HG03025 (cell line): ENCODE measurements around the gene ASIC4.

ENCODE experiments used
- ATAC-seq: cut with Tn5 transposase; IDR thresholded peaks from one replicate; pipeline ENCODE4 v1.9.1; 2021; ENCODE audit warnings: mild to moderate bottlenecking, moderate library complexity; ENCODE audit not compliant: unreplicated experiment, low FRiP score

ASIC4 gene

DNA sequence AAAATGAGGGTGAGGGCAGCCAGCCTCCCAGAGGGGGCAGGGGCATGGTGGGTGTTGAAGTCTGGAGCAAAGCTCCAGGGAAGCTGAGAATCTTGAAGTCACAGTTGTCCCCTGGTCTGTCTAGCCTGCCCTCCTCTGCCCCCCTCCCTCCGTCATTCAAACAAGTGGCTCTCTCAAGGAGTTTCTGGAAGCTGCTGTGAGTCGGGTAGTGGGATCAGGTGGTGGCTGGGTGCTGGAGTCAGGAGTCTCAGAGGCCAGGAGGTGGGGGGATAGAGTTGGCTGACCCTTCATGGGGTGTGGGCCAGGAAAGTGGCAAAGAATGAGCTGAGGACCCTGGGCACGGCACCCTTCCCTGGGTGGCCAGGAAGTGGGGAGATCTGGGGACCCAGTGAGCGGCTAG is 495 bp upstream of the ASIC4 start:
- ATAC-seq = no peak

- no peak for ATAC-seq
These were observed 554 bp downstream of the ASIC4 start for GRCh38 chr2:219514836-219515235.

GRCh38 chr2:219515874-219516629 is 1.8 kb downstream of the ASIC4 start:
- ATAC-seq = no peak

GRCh38 chr2:219516888-219517287 is 2.6 kb downstream of the ASIC4 start:
- no peak for ATAC-seq

DNA sequence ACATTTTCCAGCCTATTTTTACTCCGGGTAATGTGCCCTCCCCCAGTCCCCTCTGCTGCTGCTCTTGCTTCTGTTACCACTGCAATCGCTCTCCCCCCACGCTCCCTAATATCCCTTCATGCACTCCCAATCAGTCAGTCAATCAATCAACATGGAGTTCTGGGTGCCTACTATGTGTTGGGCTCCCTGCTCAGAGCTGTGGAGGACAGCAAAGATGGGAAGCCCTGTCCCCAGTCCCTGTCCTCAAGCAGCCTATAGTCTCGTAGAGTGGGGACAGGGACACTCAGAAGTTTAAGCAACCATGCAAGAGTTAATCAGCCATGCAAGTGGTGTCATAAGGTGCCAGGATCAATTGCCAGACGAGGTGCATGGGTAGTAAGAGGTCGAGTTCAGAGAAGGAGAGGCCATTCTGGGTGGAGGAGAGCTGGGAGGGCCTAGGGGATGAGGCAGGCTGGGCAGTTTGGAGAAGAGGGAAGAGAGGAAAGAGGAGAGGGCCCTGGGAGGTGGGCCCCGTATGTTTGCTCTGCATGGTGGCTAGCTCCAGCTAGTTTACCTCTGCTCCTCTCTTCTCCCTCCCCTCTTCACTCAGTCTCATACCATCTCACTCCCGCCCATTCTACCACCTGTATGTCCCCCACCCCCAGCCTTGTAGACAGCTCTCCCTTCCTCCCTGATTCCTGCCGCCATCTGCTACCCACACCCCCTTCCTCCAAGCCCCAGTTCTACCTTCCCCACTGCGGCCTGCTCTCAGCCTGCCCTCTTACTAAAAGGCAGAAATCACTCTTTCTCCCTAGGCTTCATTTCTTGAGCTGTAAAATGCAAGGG is 3.9 kb downstream of the ASIC4 start:
- ATAC-seq = no peak

- ATAC-seq = no peak
These were observed 5.2 kb downstream of the ASIC4 start for GRCh38 chr2:219519526-219519916.

DNA sequence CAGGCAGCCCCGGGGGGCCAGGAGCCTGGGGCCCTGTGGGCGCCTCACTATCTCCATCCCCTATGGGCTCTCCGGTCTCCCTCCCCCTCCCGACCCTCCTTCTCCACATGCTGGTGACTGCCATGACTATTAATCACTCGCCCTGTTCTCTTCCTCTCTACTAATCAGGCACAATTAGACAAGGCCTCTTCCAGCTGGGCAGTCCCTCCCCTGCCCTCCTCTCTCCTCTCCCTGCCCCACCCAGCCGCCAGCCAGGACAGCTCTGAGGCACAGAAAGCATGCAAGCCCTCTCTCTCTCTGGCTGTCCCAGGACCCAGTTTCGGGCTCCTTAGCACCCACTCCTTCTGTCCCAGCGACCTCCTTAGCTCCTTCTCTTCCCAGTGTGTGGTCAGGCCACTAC is 5.8 kb downstream of the ASIC4 start:
- no peak for ATAC-seq

DNA sequence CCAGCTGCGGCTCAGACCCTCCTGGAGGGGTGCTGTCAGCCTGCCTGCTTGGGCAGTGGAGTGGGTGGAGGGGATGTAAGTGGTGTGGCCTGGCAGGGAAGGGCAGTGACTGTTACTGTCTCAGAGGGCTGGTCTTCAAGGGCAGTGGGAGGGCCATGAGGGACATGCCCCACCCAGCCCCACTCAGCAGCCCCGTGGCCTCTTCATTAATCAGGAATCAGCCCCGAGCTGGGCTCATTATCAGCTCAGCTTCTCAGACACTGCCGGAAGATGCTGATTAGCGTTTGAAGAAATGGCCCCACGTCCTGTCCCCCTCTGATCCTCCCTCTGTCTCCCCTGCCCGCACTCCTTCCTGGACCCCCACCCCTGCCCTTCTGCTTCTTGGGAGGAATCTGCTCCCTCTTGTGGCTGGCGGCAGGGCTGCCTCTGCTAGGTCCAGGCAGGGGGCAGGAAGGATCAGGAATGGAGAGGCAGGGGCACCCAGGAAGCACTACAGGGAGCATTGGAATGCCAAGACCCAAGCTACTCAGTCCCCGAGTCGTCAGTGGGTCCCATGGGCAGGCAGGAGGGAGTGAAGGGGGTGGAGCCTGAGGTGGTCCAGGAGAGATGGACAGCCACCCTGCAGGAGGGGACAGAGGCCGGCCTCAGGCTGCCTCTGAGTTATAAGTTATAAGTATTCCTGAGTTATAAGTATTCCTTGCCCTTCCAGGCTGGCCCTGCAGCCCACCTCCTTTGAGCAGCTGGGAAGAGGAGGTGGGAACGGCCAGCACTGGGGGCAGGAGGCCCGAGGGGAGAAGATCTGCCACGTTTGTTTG is 7.0 kb downstream of the ASIC4 start:
- ATAC-seq = no peak

DNA sequence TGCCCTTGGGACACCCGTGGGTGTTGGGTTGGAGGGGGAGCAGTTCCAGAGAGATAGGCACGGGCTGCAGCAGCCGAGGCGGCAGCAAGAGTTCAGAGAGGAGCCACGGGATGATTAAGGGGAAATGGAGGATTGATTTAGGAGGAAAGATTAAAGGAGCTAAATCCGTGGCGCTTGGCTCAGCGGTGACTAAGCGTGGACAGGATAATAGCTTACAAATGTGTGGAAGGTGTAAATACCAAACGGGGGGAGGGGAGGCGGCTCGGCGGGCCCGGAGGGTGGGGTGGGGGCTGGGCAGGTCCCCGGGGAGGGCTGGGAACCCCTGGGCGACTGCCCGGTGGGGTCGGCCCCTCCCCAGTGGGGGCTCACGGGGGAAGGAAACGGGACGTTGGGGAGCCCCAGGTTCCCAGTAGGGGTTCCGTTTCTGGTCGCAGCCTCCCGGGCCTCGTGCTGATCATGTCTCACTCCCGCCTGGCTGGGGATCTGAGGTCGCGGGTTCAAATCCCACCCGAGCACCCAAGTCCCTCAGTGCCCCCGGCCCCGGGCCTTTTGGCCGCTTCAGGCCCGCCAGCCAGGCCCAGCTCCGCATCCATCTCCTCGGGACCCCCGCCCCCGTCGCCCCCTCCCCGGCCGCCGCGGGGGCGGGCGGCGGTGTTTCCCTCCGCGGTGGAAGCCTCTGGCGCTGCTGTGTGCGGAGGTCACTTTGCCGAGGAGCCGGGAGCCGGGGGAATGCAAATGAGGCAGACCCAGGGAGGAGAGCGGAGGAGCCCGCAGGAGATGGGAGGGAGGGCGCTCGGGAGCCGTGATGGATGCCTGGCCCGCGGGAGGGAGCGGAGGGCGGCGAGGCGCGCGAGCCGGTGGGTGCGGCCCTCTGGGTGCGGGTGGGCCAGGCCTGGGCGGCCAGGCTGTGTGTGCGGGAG is 8.1 kb downstream of the ASIC4 start:
- no peak for ATAC-seq

- no peak for ATAC-seq
These were observed 8.9 kb downstream of the ASIC4 start for GRCh38 chr2:219523031-219523671.

- no peak for ATAC-seq
These were observed 10.5 kb downstream of the ASIC4 start for GRCh38 chr2:219524817-219525216.

GRCh38 chr2:219525533-219526232 is 11.4 kb downstream of the ASIC4 start:
- ATAC-seq = no peak

DNA sequence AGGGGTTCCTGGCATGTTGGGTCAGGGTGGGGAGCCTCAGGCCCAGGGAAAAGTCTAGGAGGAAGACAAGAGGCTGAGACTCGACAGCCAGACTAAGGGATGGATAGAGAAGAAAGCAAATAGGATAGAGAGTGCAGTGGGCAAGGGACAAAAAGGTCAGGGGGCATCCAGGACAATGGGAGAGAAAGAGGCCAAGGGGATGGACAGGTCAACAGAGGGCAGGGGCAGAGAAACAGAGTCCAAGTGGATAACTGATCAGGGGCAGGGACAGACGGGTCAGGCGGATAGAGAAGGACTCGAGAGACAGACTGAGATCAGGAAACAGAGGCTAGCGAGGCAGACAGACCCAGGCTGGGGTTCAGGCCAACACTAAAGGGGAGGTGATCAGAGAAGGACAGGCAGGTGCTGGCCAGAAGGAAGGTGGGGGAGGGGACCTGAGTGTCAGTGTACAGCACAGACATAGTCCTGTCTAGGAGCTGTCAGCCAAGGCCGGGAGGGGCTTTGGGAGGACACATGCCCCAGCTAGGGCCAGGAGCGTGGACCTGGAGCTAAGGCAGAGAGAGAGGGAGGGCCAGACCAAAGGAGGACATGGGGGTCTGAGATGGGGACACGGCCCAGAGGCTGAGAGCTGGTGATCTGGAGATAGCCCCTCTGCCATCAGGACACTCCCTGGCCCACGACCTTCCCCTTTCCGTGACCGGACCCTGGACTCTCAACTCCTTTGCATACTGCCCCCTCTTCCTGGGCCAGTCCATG is 12.2 kb downstream of the ASIC4 start:
- ATAC-seq = no peak

DNA sequence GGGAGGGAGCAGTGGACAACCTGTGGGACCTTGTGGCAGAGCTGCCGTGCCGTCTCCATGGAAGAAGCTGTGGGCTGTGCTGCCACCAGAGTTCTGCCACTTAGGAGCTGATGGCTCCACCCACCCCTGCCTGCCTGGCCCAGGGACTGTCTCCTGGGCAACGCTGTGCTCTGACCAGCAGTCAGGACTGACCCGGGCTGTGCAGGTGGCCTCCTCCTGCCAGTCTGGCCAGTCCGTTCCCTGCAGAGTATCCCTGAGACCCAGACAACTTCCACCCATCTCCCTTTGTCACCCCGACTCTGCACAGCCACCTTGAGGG is 12.8 kb downstream of the ASIC4 start:
- ATAC-seq = no peak

- no peak for ATAC-seq
These were observed 13.2 kb downstream of the ASIC4 start for GRCh38 chr2:219527472-219527871.

DNA sequence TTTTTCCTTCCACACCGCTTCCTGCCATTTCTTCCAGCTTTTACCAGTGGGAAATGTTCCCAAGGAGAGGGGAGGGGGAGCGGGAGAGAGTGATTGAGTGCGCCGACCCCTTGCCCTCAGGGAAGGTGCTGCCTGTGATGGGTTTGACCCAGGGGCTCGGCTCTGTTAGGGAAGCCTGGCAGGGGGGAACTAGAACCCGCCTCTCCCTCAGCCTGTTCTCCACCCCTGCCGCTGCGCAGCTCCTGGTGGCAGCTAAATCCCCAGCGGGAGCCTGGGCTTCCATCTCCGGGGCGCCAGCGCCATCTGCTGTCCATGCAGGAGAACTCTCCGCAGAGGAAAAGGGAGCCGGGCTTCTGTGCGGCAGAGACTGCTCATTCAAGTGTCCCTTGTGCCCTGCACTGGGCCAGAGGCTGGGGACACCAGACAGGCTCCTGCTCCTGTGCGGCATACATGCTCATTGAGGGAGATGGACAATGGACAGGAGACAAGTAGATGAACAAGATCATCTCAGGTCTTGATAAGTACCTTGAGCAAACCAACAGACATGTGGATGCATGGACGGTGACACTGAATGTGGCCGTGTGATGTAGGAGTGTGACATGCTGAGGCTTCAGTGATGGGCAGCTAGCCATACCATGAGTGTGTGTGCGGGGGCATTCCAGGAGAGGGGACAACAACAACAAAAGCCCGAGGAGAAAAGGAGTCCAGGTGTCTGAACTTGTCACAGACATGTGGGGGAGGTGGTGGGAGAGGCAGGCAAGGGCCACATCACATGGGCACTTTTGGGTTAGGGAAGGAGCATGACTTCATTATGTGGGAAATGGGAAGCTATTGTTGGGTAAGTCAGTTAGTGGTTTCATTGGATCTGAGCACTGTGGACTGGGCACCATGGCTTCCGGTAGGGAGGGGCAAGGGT is 16.0 kb downstream of the ASIC4 start:
- no peak for ATAC-seq

GRCh38 chr2:219531639-219532377 is 17.5 kb downstream of the ASIC4 start:
- no peak for ATAC-seq
